ENCODE data around the gene LRRC27. TPM values are rescaled to one million over a fixed set of nuclear protein-coding genes. Genes with fewer than 3 reads are reported as not detected.

Gene LRRC27
- total and polyA plus RNA-seq, 8 donors, result 11.7 to 35.1 (median 28.3) TPM

- intact Hi-C loops (cut with DNase I), result no loop called here
- no peak for TF ChIP-seq CTCF (IDR thresholded peaks at IDR 0.05)
These were observed 75.3 kb downstream of the LRRC27 start for GRCh38 chr10:132407243-132407746.

GRCh38 chr10:132407846-132408278 lies 75.9 kb downstream of the LRRC27 start:
- intact Hi-C loops (cut with DNase I), result no loop called here
- no peaks in the 10 kb centered on the region for H3K27me3 ChIP-seq
- TF ChIP-seq CTCF (IDR thresholded peaks at IDR 0.05), result no peak
- peaks cover 32 to 78% of the 10 kb centered on the region in 2 donors for H3K4me1 ChIP-seq
- H3K36me3 ChIP-seq, result peaks cover 0 to 30% of the 10 kb centered on the region in 2 donors
- H3K4me3 ChIP-seq, result peak overlapping the region in 1 of 2 donors; percentile 13
- DNase-seq (peak; percentile 63 to 91 (median 89)), ATAC-seq (peak; percentile 81)
- H3K9me3 ChIP-seq, result no peaks in the 10 kb centered on the region
- H3K27ac ChIP-seq, result peak overlapping the region; percentile 81 to 92

More at GRCh38 chr10:132407243-132407746, 75.3 kb downstream of the LRRC27 start:
- DNase-seq (peak in 2 of 4 donors; percentile 84 to 85), ATAC-seq (peak; percentile 59)
- H3K36me3 ChIP-seq, result peaks cover 0 to 30% of the 10 kb centered on the region in 2 donors
- H3K27ac ChIP-seq, result peak overlapping the region; percentile 81 to 92
- no peaks in the 10 kb centered on the region for H3K27me3 ChIP-seq
- peaks cover 29 to 78% of the 10 kb centered on the region in 2 donors for H3K4me1 ChIP-seq
- H3K9me3 ChIP-seq, result no peaks in the 10 kb centered on the region
- no peak overlapping the region for H3K4me3 ChIP-seq

- no peak for TF ChIP-seq CTCF (IDR thresholded peaks at IDR 0.05)
- Histone ChIP-seq H3K36me3 (peaks cover 0 to 30% of the 10 kb centered on the region in 2 donors), H3K27ac (peak overlapping the region; percentile 81 to 92), H3K4me1 (peaks cover 32 to 80% of the 10 kb centered on the region in 2 donors), H3K27me3 (no peaks in the 10 kb centered on the region), H3K9me3 (no peaks in the 10 kb centered on the region), H3K4me3 (peak overlapping the region in 1 of 2 donors; percentile 13)
- DNase-seq (peak in 2 of 4 donors; percentile 71 to 86), ATAC-seq (peak; percentile 54)
- intact Hi-C loops (cut with DNase I), result no loop called here
These were observed 76.4 kb downstream of the LRRC27 start for GRCh38 chr10:132408367-132408781.

- Histone ChIP-seq H3K4me3 (peak overlapping the region in 1 of 2 donors; percentile 13), H3K36me3 (peaks cover 0 to 30% of the 10 kb centered on the region in 2 donors), H3K9me3 (no peaks in the 10 kb centered on the region), H3K4me1 (peaks cover 37 to 80% of the 10 kb centered on the region in 2 donors), H3K27me3 (no peaks in the 10 kb centered on the region), H3K27ac (peak overlapping the region; percentile 81 to 92)
- ATAC-seq, result peak; percentile 69
- DNase-seq, result peak in 2 of 4 donors; percentile 74 to 78
- intact Hi-C loops (cut with DNase I), result no loop called here
- no peak for TF ChIP-seq CTCF (IDR thresholded peaks at IDR 0.05)
These were observed 77.1 kb downstream of the LRRC27 start for GRCh38 chr10:132408823-132409666.

- peaks cover 0 to 28% of the 10 kb centered on the region in 2 donors for H3K36me3 ChIP-seq
- TF ChIP-seq CTCF (IDR thresholded peaks at IDR 0.05), result no peak
- peak in 1 of 4 donors; percentile 37 for DNase-seq
- peak overlapping the region; percentile 81 to 92 for H3K27ac ChIP-seq
- no peak for ATAC-seq
- peaks cover 38 to 82% of the 10 kb centered on the region in 2 donors for H3K4me1 ChIP-seq
- no peaks in the 10 kb centered on the region for H3K27me3 ChIP-seq
- intact Hi-C loops (cut with DNase I), result no loop called here
- no peaks in the 10 kb centered on the region for H3K9me3 ChIP-seq
- H3K4me3 ChIP-seq, result no peak overlapping the region
These were observed 77.7 kb downstream of the LRRC27 start for GRCh38 chr10:132409667-132410028.

All from left lung (tissue), 10 donors.